ENCODE data around the gene ENTR1.

GRCh38 chr9:136361754-136362449 is 48.5 kb downstream of the ENTR1 start:
- TF ChIP-seq YY1 (IDR thresholded peaks at IDR 0.05; ENCODE audit: insufficient read depth, insufficient read length) (no peak), ZNF274 (IDR thresholded peaks at IDR 0.05; ENCODE audit: low read depth, low read length) (no peak)

Measured in NT2/D1 (cell line).